ENCODE measurements around the gene SYT5. TPM values are rescaled to one million over a fixed set of nuclear protein-coding genes. Genes with fewer than 3 reads are reported as not detected.

SYT5 gene
- total and polyA plus RNA-seq, 2 of the 13 experiments (the other 11 are each of a cell fraction or from before 2014, with no cell fraction given): not detected

DNA sequence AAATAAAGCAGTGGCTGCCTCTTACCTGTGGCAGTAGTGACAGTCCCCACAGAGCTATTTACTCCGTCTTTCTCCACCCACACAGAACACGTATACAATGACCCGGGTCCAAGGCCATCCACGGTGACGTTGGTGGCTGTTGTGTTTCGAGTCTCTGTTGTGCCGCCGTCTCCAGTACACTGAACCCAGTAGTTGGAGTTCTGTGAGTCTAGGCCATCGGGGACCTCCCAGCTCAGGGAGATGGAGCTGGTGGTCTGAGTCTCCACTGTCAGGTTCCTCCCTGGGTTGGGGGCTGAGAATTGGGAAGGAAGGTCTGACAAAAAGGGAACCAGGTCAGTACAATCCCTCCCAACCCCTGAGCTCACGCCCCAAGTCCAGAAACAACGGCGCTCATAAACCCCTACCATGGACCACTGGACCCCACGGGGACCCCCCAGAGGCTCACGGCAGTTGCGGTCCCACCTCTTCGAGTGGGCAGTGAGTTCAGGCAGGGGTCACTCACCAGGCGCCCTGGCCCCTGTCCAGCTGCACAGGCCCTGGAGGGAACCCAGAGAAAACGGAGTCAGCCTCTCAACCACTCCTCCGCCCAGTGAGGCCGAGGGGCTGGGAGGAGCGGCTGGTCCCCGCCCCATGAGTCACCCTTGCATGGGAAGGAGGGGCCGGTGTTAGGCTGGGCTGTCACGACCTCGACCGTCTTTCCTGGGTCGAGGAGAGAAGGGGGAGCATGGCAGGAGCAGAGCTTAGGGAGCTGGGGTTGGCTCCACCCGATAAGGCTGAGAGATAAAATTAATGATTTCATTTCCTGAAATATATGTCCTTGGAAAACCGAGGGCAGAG is 26.8 kb upstream of the SYT5 start (continued):
- TF ChIP-seq, protein P1, sequence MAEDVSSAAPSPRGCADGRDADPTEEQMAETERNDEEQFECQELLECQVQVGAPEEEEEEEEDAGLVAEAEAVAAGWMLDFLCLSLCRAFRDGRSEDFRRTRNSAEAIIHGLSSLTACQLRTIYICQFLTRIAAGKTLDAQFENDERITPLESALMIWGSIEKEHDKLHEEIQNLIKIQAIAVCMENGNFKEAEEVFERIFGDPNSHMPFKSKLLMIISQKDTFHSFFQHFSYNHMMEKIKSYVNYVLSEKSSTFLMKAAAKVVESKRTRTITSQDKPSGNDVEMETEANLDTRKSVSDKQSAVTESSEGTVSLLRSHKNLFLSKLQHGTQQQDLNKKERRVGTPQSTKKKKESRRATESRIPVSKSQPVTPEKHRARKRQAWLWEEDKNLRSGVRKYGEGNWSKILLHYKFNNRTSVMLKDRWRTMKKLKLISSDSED (CRISPR knock-in tag; IDR thresholded peaks at IDR 0.05): no peak
- TF ChIP-seq, protein P2, sequence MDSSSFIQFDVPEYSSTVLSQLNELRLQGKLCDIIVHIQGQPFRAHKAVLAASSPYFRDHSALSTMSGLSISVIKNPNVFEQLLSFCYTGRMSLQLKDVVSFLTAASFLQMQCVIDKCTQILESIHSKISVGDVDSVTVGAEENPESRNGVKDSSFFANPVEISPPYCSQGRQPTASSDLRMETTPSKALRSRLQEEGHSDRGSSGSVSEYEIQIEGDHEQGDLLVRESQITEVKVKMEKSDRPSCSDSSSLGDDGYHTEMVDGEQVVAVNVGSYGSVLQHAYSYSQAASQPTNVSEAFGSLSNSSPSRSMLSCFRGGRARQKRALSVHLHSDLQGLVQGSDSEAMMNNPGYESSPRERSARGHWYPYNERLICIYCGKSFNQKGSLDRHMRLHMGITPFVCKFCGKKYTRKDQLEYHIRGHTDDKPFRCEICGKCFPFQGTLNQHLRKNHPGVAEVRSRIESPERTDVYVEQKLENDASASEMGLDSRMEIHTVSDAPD (CRISPR knock-in tag; IDR thresholded peaks at IDR 0.05): peak; percentile 35; the same call in 1 of the 2 replicates
- TF ChIP-seq ZNF33B (CRISPR knock-in tag; IDR thresholded peaks at IDR 0.05) (peak; percentile 84; the same call in 1 of the 2 replicates), TBP (CRISPR knock-in tag; IDR thresholded peaks at IDR 0.05) (no peak), ATRX (CRISPR knock-in tag; IDR thresholded peaks at IDR 0.05; ENCODE audit: borderline replicate concordance) (no peak), CHD4 (IDR thresholded peaks at IDR 0.05; ENCODE audit: borderline replicate concordance, low read length) (peak; percentile 89; the same call in 1 of the 2 replicates), SP2 (CRISPR knock-in tag; IDR thresholded peaks at IDR 0.05) (no peak), ZNF83 (CRISPR knock-in tag; IDR thresholded peaks at IDR 0.05; ENCODE audit: borderline replicate concordance) (peak; percentile 86; the same call in 1 of the 2 replicates), ZNF577 (CRISPR knock-in tag; IDR thresholded peaks at IDR 0.05; ENCODE audit: borderline replicate concordance, low read depth) (no peak), ZNF552 (CRISPR knock-in tag; IDR thresholded peaks at IDR 0.05; ENCODE audit: borderline replicate concordance) (no peak; the same call in 1 of the 2 replicates)
- TF ChIP-seq, protein P3, sequence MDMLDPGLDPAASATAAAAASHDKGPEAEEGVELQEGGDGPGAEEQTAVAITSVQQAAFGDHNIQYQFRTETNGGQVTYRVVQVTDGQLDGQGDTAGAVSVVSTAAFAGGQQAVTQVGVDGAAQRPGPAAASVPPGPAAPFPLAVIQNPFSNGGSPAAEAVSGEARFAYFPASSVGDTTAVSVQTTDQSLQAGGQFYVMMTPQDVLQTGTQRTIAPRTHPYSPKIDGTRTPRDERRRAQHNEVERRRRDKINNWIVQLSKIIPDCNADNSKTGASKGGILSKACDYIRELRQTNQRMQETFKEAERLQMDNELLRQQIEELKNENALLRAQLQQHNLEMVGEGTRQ (IDR thresholded peaks at IDR 0.05; ENCODE audit: low read depth, low read length): no peak
- TF ChIP-seq, protein P3 (CRISPR knock-in tag; IDR thresholded peaks at IDR 0.05; ENCODE audit: borderline replicate concordance): no peak
- TF ChIP-seq, protein P4, sequence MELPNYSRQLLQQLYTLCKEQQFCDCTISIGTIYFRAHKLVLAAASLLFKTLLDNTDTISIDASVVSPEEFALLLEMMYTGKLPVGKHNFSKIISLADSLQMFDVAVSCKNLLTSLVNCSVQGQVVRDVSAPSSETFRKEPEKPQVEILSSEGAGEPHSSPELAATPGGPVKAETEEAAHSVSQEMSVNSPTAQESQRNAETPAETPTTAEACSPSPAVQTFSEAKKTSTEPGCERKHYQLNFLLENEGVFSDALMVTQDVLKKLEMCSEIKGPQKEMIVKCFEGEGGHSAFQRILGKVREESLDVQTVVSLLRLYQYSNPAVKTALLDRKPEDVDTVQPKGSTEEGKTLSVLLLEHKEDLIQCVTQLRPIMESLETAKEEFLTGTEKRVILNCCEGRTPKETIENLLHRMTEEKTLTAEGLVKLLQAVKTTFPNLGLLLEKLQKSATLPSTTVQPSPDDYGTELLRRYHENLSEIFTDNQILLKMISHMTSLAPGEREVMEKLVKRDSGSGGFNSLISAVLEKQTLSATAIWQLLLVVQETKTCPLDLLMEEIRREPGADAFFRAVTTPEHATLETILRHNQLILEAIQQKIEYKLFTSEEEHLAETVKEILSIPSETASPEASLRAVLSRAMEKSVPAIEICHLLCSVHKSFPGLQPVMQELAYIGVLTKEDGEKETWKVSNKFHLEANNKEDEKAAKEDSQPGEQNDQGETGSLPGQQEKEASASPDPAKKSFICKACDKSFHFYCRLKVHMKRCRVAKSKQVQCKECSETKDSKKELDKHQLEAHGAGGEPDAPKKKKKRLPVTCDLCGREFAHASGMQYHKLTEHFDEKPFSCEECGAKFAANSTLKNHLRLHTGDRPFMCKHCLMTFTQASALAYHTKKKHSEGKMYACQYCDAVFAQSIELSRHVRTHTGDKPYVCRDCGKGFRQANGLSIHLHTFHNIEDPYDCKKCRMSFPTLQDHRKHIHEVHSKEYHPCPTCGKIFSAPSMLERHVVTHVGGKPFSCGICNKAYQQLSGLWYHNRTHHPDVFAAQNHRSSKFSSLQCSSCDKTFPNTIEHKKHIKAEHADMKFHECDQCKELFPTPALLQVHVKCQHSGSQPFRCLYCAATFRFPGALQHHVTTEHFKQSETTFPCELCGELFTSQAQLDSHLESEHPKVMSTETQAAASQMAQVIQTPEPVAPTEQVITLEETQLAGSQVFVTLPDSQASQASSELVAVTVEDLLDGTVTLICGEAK (IDR thresholded peaks at IDR 0.05): no peak
- TF ChIP-seq, protein P4 (CRISPR knock-in tag; IDR thresholded peaks at IDR 0.05): peak; percentile 78
